Kidney capillary endothelial cell (primary cell): ENCODE results near the gene GAL3ST2.
"Not testable (repeated sequence)": the region's sequence is repeated elsewhere in the genome, so short reads cannot be mapped to it uniquely, and the experiment has no call there.

ENCODE experiments used
- DNase-seq: peaks from one replicate; pipeline ENCODE4 v3.0.0-alpha.2; 2018; ENCODE audit warnings: low spot score

GAL3ST2 gene

DNA sequence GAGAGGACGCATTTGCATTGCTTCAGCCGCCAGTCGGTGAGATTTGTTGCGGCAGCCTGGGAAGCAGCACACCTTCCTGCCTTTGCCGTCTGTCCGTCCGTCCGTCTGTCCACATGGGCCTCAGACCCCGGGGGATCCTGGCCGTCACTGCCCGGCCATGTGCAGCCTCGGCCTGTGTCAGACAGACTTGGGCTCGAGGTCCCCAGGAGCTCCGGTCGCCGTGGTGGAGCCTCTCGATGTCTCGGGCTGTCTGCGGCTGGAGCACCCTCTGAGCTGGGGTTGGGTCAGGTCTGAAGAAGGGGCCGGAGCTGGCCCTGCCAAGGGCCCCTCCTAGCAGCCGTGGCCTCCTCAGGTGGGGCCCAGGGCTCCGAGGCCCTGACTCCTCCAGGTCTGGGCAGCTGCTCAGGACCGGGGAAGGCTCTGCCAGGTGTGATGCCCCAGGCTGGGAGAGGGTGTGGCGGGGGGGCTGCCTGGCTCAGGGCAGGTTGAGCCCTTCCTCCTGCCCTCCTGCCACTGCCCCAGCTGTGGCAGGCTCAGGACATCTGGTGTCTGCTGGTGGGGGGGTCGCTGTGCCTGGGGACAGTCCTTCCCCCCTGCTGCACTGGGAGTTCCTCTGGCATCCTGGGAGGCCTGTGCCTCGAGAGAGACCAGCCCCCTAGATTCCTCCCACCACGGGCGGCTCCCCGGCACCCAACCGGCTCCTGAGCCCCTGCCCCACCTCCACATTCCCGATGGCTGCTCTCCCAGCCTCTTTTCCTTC, 44.2 kb downstream of the GAL3ST2 start:
- no peak for DNase-seq

DNA sequence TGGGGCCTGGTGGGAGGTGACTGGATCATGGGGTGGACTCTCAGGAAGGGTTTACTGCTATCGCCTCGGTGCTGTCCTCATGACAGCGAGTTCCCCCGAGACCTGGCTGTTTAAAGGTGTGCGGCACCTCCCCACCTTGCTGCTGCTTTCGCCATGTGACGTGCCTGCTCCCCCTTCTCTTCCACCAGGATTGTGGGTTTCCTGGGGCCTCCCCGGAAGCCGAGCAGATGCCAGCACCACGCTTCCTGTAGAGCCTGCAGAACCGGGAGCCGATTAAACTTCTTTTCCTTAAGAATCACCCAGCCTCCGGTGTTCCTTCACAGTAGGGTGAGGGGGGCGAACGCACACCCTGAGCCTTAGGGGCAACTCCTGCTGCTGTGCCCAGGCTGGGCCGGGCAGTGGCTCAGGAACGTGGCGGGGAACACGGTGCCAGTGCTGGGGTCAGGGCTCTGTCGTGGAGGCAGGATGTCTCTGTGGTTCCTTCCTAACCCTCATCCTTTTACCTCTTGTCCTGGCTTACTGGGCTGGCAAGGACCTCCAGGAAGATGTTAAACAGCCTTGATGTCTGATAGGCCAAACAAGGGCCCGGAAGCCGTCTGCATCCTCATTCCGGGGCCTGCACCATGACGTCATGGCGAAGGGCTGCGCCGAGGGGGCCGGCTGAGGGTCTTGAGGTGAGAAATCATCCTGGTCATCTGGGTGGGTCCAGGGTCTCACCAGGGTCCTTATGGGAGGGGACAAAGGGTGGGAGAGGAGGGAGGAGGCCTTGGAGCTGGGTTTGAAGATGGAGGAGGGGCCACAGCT, 45.0 kb downstream of the GAL3ST2 start:
- no peak for DNase-seq

DNA sequence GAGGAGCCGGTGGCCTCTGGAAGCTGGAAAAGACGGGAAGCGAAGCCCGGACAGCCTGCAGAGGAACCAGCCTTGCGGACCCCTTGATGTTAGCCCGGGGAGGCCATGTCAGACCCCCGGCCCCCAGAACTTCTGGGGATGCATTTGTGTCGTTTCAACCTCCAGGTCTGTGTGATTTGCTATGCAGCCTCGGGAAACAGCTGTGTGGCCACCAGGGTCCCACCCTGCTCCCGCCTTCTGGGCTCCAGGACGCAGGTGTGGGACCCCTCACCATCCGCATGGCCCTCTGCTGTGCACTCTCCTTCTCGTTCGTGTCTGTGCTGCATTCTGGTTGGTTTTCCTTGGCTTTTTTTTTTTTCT, 45.6 kb downstream of the GAL3ST2 start:
- DNase-seq = no peak

- DNase-seq = not testable (repeated sequence)
These were observed 47.2 kb downstream of the GAL3ST2 start for GRCh38 chr2:241823531-241824437.

DNA sequence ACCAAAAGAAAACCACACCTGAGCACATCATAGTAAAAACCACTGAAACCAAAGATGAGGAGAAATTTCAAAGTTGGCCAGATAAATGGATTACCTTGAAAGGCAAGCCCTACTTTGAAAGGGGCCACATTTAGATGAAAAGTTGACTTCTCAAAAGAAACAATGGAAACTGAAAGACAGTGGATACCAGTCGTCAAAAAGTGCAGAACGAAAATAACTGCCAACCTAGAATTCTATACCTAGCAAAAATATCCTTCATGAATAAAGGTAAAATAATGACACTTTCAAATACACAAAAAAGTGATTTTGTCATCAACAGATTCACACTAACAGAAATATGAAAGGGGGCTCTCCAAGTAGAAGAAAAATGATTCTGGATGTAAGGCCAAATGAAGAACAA, 50.8 kb downstream of the GAL3ST2 start:
- no peak for DNase-seq

DNA sequence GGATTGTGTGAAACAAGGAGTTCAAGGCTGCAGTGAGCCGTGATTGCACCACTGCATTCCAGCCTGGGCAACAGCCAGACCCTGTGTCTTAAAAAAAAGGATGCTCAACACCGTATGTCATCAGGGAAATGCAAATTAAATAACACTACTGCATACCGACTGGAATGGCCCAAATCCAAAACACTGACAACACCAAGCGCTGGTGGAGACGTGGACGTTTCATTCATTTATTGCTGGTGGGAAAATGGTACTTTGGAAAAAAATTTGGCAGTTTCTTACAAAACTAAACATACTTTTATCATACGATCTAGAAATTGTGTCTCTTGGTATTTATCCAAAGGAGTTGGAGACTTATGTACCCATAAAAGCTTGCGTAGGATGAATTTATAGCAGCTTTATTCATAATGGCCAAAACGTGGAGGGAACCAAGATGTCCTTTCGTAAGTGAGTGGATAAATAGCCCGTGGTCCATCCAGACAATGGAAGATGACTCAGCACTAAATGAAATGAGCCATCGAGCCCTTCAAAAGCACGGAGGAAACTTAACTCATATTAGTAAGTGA, 56.6 kb downstream of the GAL3ST2 start:
- DNase-seq = no peak

GRCh38 chr2:241833756-241834526, 57.3 kb downstream of the GAL3ST2 start:
- DNase-seq = not testable (repeated sequence)

GRCh38 chr2:241834527-241835210, 58.0 kb downstream of the GAL3ST2 start:
- DNase-seq = no peak

DNA sequence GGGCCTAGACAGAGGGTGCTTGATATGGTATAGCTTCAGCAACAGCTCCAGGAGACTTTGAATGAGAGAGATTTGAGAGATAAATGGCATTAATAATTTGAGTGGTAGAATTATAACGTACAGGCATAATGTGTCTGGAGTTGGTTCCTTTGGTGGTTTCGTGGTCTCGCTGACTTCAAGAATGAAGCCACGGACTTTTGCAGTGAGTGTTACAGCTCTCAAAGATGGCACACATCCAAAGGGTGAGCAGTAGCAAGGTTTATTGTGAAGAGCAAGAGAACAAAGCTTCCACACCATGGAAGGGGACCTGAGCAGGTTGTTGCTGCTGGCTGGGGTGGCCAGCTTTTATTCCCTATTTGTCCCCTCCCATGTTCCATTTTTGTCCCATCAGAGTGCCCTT, 59.0 kb downstream of the GAL3ST2 start:
- DNase-seq = no peak

GRCh38 chr2:241836292-241836691, 59.7 kb downstream of the GAL3ST2 start:
- no peak for DNase-seq

DNA sequence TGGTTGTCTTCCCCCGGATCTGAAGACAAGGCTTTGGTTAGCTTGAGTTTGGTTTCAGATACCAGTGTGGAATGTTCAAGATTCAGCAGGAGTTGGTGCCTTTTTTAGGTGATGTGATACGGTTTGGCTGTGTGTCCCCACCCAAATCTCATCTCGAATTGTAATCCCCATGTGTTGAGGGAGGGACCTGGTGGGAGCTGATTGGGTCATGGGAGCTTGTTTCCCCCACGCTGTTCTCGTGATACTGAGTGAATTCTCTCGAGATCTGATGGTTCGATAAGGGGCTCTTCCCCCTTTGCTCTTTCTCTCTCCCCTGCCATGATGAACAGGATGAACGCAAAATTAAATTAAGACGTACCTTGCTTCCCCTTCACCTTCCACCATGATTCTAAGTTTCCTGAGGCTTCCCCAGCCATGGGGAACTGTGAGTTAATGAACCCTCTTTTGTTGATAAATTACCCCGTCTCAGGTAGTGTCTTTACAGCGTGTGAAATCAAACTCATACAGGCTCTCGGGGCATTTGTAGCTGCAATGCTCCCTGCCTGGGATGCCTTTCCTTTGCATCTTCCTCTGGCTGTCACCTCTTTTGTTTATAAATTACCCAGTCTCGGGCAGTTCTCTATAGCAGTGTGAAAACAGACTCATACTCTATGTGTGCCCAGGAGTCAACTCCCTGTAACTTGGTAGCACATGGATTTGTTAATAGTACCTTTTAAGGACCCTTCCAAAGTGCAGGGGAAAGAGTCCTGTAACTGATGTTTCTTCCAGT, 60.8 kb downstream of the GAL3ST2 start:
- DNase-seq = no peak

DNA sequence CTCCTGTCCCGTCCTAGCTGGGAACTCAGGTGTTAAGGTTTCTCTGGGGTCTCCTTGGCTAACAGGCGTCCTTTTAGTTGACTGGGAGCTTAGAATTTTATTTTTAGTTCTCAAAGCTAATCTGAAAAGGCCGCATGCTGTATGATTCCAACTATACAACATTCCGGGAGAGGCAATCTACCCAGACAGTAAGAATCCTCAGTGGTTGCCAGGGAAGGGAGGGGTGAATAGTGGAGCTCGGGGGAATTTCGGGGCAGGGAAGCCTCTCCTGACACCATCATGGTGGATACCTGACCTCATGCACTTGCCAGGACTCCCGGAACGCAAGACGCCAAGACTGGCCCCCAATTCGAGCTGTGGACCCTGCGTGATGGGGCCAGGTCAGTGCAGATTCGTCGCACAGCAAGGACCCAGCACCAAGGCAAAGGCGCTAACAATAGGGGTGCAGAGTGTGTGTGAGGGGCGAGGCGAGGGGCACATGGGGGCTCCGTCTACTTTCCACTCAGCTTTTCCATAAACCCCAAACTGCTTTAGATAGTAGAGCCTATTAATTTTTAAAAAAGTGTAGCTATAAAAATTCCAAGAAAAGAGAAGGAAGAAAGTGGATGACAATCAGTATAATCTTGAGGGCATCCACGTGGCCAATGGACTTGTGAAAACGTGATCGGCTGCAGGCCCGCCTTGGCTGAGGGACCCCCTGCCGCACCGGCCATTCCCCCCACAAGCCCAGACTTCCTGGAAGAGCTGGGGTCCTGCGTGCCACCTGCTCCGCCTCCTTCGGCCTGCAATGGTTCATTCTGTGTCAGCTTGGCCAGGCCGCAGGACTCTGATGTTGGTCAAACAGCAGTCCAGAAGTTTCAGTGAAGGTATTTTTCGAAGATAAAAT, 64.8 kb downstream of the GAL3ST2 start:
- DNase-seq = no peak

- no peak for DNase-seq
These were observed 65.4 kb downstream of the GAL3ST2 start for GRCh38 chr2:241842067-241842415.

GRCh38 chr2:241842620-241843211, 66.1 kb downstream of the GAL3ST2 start:
- DNase-seq = peak; percentile 10

- DNase-seq = no peak
These were observed 66.9 kb downstream of the GAL3ST2 start for GRCh38 chr2:241843321-241844065.

DNA sequence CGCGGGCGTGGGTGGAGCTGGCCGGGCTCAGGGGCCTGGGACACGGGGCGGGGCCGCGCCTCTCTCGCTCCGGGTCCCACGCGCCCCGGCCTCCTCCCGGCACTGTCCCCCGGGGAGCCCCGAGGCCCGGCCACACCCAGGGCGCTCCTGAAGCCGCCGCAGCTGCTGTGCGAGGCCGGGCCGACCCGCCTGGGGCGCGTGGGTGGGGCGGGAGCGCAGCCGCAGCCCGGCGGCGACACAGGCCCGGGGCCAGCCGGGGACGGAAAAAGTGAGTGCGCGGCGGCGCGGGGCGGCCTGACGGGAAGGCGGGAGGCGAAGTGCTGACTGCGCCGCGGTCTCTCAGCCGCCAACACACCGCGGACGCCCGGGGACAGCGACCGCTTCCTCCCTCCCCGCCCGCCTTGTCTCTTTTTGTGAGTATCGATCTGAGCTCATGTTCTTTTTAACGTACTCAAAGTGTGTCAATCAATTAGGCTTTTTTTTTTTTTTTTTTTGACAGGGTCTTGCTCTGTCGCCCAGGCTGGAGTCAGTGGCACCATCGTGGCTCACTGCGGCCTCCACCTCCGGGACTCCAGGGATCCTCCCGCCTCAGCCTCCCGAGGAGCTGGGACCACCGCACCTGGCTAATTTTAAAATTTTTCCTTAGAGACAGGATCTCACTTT, 67.6 kb downstream of the GAL3ST2 start:
- peak; percentile 38 for DNase-seq

DNA sequence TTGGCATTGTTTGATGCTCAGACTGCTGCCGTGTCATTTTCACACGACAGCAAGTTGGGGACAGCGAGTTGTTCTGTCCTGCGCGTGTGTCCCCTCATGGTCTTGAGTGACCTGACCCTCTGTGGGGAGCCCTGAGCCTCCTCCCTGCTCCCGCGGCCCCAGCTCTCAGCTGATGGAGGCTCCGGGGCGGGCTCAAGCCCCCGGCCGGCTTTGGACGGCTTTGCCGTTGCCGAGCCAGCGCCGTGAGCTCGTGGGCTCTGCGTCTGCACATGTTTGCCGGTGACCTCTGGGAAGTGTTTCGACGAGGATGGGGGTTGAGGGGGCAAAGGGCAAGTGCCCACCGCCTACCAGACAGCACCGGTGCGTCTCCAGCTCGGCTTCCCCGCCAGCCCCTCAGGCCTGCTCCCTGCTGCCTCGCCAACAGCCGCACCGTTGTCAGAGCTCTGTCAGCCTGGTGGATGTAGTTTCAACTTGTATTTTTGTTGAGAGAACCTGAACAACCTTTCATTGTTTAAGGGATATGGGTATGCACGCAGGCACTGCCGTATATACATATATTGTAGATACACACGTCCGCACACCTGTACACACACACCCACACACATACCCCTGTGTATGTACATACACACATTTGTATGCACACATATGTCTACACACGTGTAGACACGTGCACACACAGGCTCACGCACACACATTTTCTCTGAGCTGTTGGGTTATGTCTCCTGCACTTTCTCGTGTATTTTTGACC, 68.4 kb downstream of the GAL3ST2 start:
- DNase-seq = no peak
